ENCODE results near the gene OR10V1. TPM values are rescaled to one million over a fixed set of nuclear protein-coding genes. Genes with fewer than 3 reads are reported as not detected.
"Not testable (repeated sequence)": the region's sequence is repeated elsewhere in the genome, so short reads cannot be mapped to it uniquely, and the experiment has no call there.

OR10V1 gene
- total and polyA plus RNA-seq, 9 of the 15 experiments (the other 6 are each of a cell fraction or from before 2014, with no cell fraction given): not detected

DNA sequence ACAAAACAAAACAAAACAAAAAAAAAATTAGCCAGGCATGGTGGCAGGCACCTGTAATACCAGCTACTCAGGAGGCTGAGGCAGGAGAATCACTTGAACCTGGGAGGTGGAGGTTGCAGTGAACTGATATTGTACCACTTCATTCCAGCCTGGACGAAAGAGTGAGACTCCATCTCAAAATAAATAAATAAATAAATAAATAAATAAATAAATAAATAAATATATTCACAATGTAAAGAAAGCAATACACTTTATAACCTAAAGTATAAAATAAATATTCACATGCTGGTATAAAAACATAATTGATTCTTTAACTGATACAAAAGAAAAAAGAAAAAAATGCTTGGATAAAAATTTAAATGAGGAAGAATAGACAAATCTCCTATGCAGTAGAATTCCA lies 10.1 kb downstream of the OR10V1 start:
- H3K9ac ChIP-seq (ENCODE audit: insufficient read depth in 1 of 2, low read depth in 2 of 2, low read length in 2 of 2); BruUV-seq (replicated peaks); CTCF ChIA-PET (ENCODE audit: low intra/inter-chr PET ratio); H3K79me2 ChIP-seq (ENCODE audit: control insufficient read depth, insufficient read depth, low read length); FAIRE-seq; H3K4me3 ChIP-seq; H3K9me1 ChIP-seq (ENCODE audit: control insufficient read depth, insufficient read depth, low read length); H4K20me1 ChIP-seq (replicated peaks; ENCODE audit: control insufficient read depth, insufficient read depth, low read length); H3K27me3 ChIP-seq (ENCODE audit: control insufficient read depth in 2 of 2, insufficient read depth in 2 of 2, low read length in 2 of 2); intact Hi-C loops (cut with micrococcal nuclease); ATAC-seq; in situ Hi-C loops (cut with MboI); POLR2A ChIA-PET; H3K36me3 ChIP-seq (ENCODE audit: control insufficient read depth, insufficient read depth, low read length); DNase-seq (ENCODE audit: extremely low read depth in 1 of 4, low spot score in 3 of 4); H3K4me2 ChIP-seq (ENCODE audit: insufficient read depth, low read length); H2AFZ ChIP-seq (ENCODE audit: low read depth, low read length); H3K27ac ChIP-seq (ENCODE audit: extremely low read depth, low read depth, low read length); H3K9me3 ChIP-seq (replicated peaks; ENCODE audit: control insufficient read depth, insufficient read depth, low read depth, low read length): not testable (repeated sequence)
- peaks cover 0 to 15% of the 10 kb centered on the region in 2 experiments; a peak in 4 of 5 replicates for H3K4me1 ChIP-seq (replicated peaks in 1 of 2; ENCODE audit: control insufficient read depth in 2 of 2, insufficient read depth in 2 of 2, low read length in 2 of 2)
- 83% methylated on average over 1 of the region's 1 CpG for WGBS (ENCODE audit: insufficient coverage, low coverage, missing lambda C conversion rate)

- H2AFZ ChIP-seq (ENCODE audit: low read depth, low read length); H4K20me1 ChIP-seq (replicated peaks; ENCODE audit: control insufficient read depth, insufficient read depth, low read length); ATAC-seq; H3K9me3 ChIP-seq (replicated peaks; ENCODE audit: control insufficient read depth, insufficient read depth, low read depth, low read length); intact Hi-C loops (cut with micrococcal nuclease); BruUV-seq (replicated peaks); H3K79me2 ChIP-seq (ENCODE audit: control insufficient read depth, insufficient read depth, low read length); H3K36me3 ChIP-seq (ENCODE audit: control insufficient read depth, insufficient read depth, low read length); DNase-seq (ENCODE audit: extremely low read depth in 1 of 4, low spot score in 3 of 4); H3K9ac ChIP-seq (ENCODE audit: insufficient read depth in 1 of 2, low read depth in 2 of 2, low read length in 2 of 2); H3K4me1 ChIP-seq (replicated peaks in 1 of 2; ENCODE audit: control insufficient read depth in 2 of 2, insufficient read depth in 2 of 2, low read length in 2 of 2); in situ Hi-C loops (cut with MboI); FAIRE-seq; H3K9me1 ChIP-seq (ENCODE audit: control insufficient read depth, insufficient read depth, low read length); POLR2A ChIA-PET; H3K27ac ChIP-seq (ENCODE audit: extremely low read depth, low read depth, low read length); H3K4me3 ChIP-seq; CTCF ChIA-PET (ENCODE audit: low intra/inter-chr PET ratio); H3K27me3 ChIP-seq (ENCODE audit: control insufficient read depth in 2 of 2, insufficient read depth in 2 of 2, low read length in 2 of 2); H3K4me2 ChIP-seq (ENCODE audit: insufficient read depth, low read length): not testable (repeated sequence)
- WGBS (ENCODE audit: insufficient coverage, low coverage, missing lambda C conversion rate): 14% methylated on average over 3 of the region's 5 CpGs
- 0 out of 4 replicates have a peak, but pooled peaks of 1 of the 2 experiments have one; percentile 20 for TF ChIP-seq TRIM24 (IDR thresholded peaks at IDR 0.05)
- peak; percentile 52 for TF ChIP-seq CBFA2T2 (conservative IDR thresholded peaks at IDR 0.05)
- TF ChIP-seq TAL1 (IDR thresholded peaks at IDR 0.05): peak; percentile 26; the same call in 1 of the 2 replicates
- TF ChIP-seq CBFA2T3 (IDR thresholded peaks at IDR 0.05): peak; percentile 65
Observed at GRCh38 chr11:59700157-59700556, 13.5 kb downstream of the OR10V1 start.
